Lower leg skin (tissue), 4 donors: Measurements from ENCODE around the gene STRA6. TPM values are rescaled to one million over a fixed set of nuclear protein-coding genes. Genes with fewer than 3 reads are reported as not detected.

Experiments used
- DNase-seq, 2 donors: peaks; one replicate each; pipeline ENCODE4 v3.0.0-alpha.2; 2019; ENCODE audit warnings: low spot score in 2 of 2
- H3K4me3 ChIP-seq: fragments of 200-600 bp; sonication (generic); 2 replicates; pipeline ENCODE4 v1.5.1; 2017; ENCODE audit warnings: mild to moderate bottlenecking, low read depth; ENCODE audit not compliant: poor library complexity, severe bottlenecking
- CTCF ChIP-seq, 3 donors: fragments of 450-650 bp; IDR thresholded peaks; one replicate each; pipeline ENCODE4 v1.5.1; 2016; ENCODE audit warnings: antibody characterized with exemption in 3 of 3, mild to moderate bottlenecking in 3 of 3, moderate library complexity in 2 of 3
- POLR2A ChIP-seq, 2 donors: fragments of 450-650 bp; IDR thresholded peaks; one replicate each; pipeline ENCODE4 v1.6.1; 2016 to 2017; ENCODE audit warnings: antibody characterized with exemption in 2 of 2, mild to moderate bottlenecking in 1 of 2, moderate library complexity in 1 of 2
- WGBS, 2 donors: methylation state at CpG; one replicate each; pipeline ENCODE4 v1.1.5; 2018; 5-methylcytosine and 5-hydroxymethylcytosine counted together
- intact Hi-C: fragments of 100-400 bp; cut with DNase I; formaldehyde crosslinking; loops from one replicate; pipeline ENCODE4 v1.15.0; 2023; ENCODE audit warnings: low total_unique reads
- total RNA-seq, 4 donors: library from RNA; depleted of rRNA; stranded (reverse); fragments of >200 nt; gene quantifications; one replicate each; pipeline ENCODE4 v1.1.0, GENCODE V29; 2016

The STRA6 gene
- total RNA-seq, 4 donors from 2014 or later = 0.52 TPM; not detected in 3

GRCh38 chr15:74240002-74240568 is 37.5 kb upstream of the STRA6 start:
- peak in 1 of 2 donors; percentile 26 for DNase-seq
- intact Hi-C loops = no loop called here
- 16 to 22% methylated on average over 4 to 5 of the region's 5 CpGs for WGBS, 2 donors

GRCh38 chr15:74239051-74239705 is 36.6 kb upstream of the STRA6 start:
- TF ChIP-seq POLR2A (IDR thresholded peaks at IDR 0.05) = no peak
- TF ChIP-seq CTCF (IDR thresholded peaks at IDR 0.05) = no peak
- DNase-seq = no peak
- intact Hi-C loops = no loop called here
- WGBS, 2 donors = 72 to 75% methylated on average over 6 of the region's 6 CpGs
- H3K4me3 ChIP-seq = no peak overlapping the region

More at GRCh38 chr15:74240002-74240568, 37.5 kb upstream of the STRA6 start:
- no peak for TF ChIP-seq CTCF (IDR thresholded peaks at IDR 0.05)
- TF ChIP-seq POLR2A (IDR thresholded peaks at IDR 0.05) = no peak
- H3K4me3 ChIP-seq = no peak overlapping the region

GRCh38 chr15:74235962-74236361 is 33.4 kb upstream of the STRA6 start, which contains the start of gene CCDC33:
Gene CCDC33, plus strand, starts transcription at chr15:74236326. Its CDS starts 394 bp downstream, at chr15:74236720.
- WGBS, 2 donors = 69 to 71% methylated on average over 5 to 6 of the region's 6 CpGs
- TF ChIP-seq CTCF (IDR thresholded peaks at IDR 0.05) = no peak
- TF ChIP-seq POLR2A (IDR thresholded peaks at IDR 0.05) = no peak
- intact Hi-C loops = no loop called here
- no peak within 1 kb of the TSS for H3K4me3 ChIP-seq
- no peak for DNase-seq

GRCh38 chr15:74234598-74234875 is 31.9 kb upstream of the STRA6 start:
- TF ChIP-seq CTCF (IDR thresholded peaks at IDR 0.05) = no peak
- TF ChIP-seq POLR2A (IDR thresholded peaks at IDR 0.05) = no peak
- WGBS, 2 donors = 59 to 70% methylated on average over 9 of the region's 9 CpGs
- H3K4me3 ChIP-seq = no peak overlapping the region
- no peak for DNase-seq
- intact Hi-C loops = no loop called here

GRCh38 chr15:74233851-74234597 is 31.4 kb upstream of the STRA6 start:
- H3K4me3 ChIP-seq = no peak overlapping the region
- TF ChIP-seq CTCF (IDR thresholded peaks at IDR 0.05) (no peak), POLR2A (IDR thresholded peaks at IDR 0.05) (no peak)
- no peak for DNase-seq
- intact Hi-C loops = no loop called here
- 75 to 81% methylated on average over 3 of the region's 3 CpGs for WGBS, 2 donors
